ENCODE measurements around the gene TERT. TPM values are rescaled to one million over a fixed set of nuclear protein-coding genes. Genes with fewer than 3 reads are reported as not detected.

The TERT gene
- total RNA-seq, 2 experiments from 2014 or later, result 0.55 to 0.84 TPM

GRCh38 chr5:1226839-1227581 is 67.9 kb downstream of the TERT start:
- POLR2A ChIA-PET, result no interaction called here
- intact Hi-C loops (cut with DNase I, micrococcal nuclease), result no loop called here
- DNase-seq, result no peak
- peaks cover 11% of the 10 kb centered on the region for H3K4me1 Mint-ChIP-seq (ENCODE audit: low read depth)
- H3K9me3 Mint-ChIP-seq, result no peaks in the 10 kb centered on the region
- ATAC-seq (ENCODE audit: poor library complexity), result no peak
- Histone ChIP-seq H3K4me3 (ENCODE audit: low read length) (no peak overlapping the region), H3K27me3 (ENCODE audit: control insufficient read depth in 1 of 2, insufficient read depth in 2 of 2, low read length in 2 of 2) (peaks cover 0 to 2% of the 10 kb centered on the region in 2 experiments), H3K27ac (ENCODE audit: low read depth in 1 of 2, low read length in 2 of 2) (no peak overlapping the region), H3K36me3 (ENCODE audit: insufficient read depth, low read length) (no peaks in the 10 kb centered on the region), H3K9me3 (ENCODE audit: control insufficient read depth in 1 of 2, insufficient read depth in 1 of 2, low read length in 2 of 2) (no peaks in the 10 kb centered on the region), H3K4me1 (ENCODE audit: insufficient read depth, low read length) (no peaks in the 10 kb centered on the region)
- no peak for TF ChIP-seq CTCF (IDR thresholded peaks at IDR 0.05)
- no peaks in the 10 kb centered on the region for H3K36me3 Mint-ChIP-seq (ENCODE audit: low read depth)
- CTCF ChIA-PET, result no interaction called here
- H3K4me3 Mint-ChIP-seq, result no peak overlapping the region
- peaks cover 6% of the 10 kb centered on the region for H3K27me3 Mint-ChIP-seq
- no peak overlapping the region for H3K27ac Mint-ChIP-seq

- no peaks in the 10 kb centered on the region for H3K36me3 ChIP-seq (ENCODE audit: insufficient read depth, low read length)
- H3K9me3 ChIP-seq (ENCODE audit: control insufficient read depth in 1 of 2, insufficient read depth in 1 of 2, low read length in 2 of 2), result no peaks in the 10 kb centered on the region
- Mint-ChIP-seq H3K9me3 (no peaks in the 10 kb centered on the region), H3K4me1 (ENCODE audit: low read depth) (peaks cover 11% of the 10 kb centered on the region), H3K36me3 (ENCODE audit: low read depth) (no peaks in the 10 kb centered on the region), H3K27ac (no peak overlapping the region), H3K27me3 (peaks cover 6% of the 10 kb centered on the region), H3K4me3 (no peak overlapping the region)
- no peak for TF ChIP-seq CTCF (IDR thresholded peaks at IDR 0.05)
- ChIA-PET POLR2A (no interaction called here), CTCF (no interaction called here)
- H3K27me3 ChIP-seq (ENCODE audit: control insufficient read depth in 1 of 2, insufficient read depth in 2 of 2, low read length in 2 of 2), result peaks cover 0 to 2% of the 10 kb centered on the region in 2 experiments
- ATAC-seq (ENCODE audit: poor library complexity), result no peak
- H3K4me3 ChIP-seq (ENCODE audit: low read length), result no peak overlapping the region
- DNase-seq, result no peak
- H3K4me1 ChIP-seq (ENCODE audit: insufficient read depth, low read length), result no peaks in the 10 kb centered on the region
- intact Hi-C loops (cut with DNase I, micrococcal nuclease), result no loop called here
- H3K27ac ChIP-seq (ENCODE audit: low read depth in 1 of 2, low read length in 2 of 2), result no peak overlapping the region
Observed at GRCh38 chr5:1226231-1226630, 68.6 kb downstream of the TERT start.

GRCh38 chr5:1225081-1225480 is 69.8 kb downstream of the TERT start, which contains the start of gene SLC6A18:
Gene SLC6A18, plus strand, starts transcription at chr5:1225381. Its CDS starts 97 bp downstream, at chr5:1225478.
- Histone ChIP-seq H3K27ac (ENCODE audit: low read depth in 1 of 2, low read length in 2 of 2) (no peak within 1 kb of the TSS), H3K4me1 (ENCODE audit: insufficient read depth, low read length) (no peaks in the 10 kb centered on the region), H3K27me3 (ENCODE audit: control insufficient read depth in 1 of 2, insufficient read depth in 2 of 2, low read length in 2 of 2) (peaks cover 0 to 2% of the 10 kb centered on the region in 2 experiments), H3K9me3 (ENCODE audit: control insufficient read depth in 1 of 2, insufficient read depth in 1 of 2, low read length in 2 of 2) (no peaks in the 10 kb centered on the region), H3K36me3 (ENCODE audit: insufficient read depth, low read length) (no peaks in the 10 kb centered on the region), H3K4me3 (ENCODE audit: low read length) (no peak within 1 kb of the TSS)
- TF ChIP-seq CTCF (IDR thresholded peaks at IDR 0.05), result no peak
- DNase-seq (no peak), ATAC-seq (ENCODE audit: poor library complexity) (no peak)
- Mint-ChIP-seq H3K36me3 (ENCODE audit: low read depth) (no peaks in the 10 kb centered on the region), H3K4me1 (ENCODE audit: low read depth) (peaks cover 11% of the 10 kb centered on the region), H3K27me3 (peaks cover 6% of the 10 kb centered on the region), H3K27ac (no peak within 1 kb of the TSS), H3K4me3 (no peak within 1 kb of the TSS), H3K9me3 (no peaks in the 10 kb centered on the region)
- ChIA-PET POLR2A (no interaction called here), CTCF (no interaction called here)
- intact Hi-C loops (cut with DNase I, micrococcal nuclease), result no loop called here

All from CD4-positive, alpha-beta T cell (primary cell).